HG02623 (cell line): Measurements from ENCODE around the gene MB.

Experiments used
- ATAC-seq: cut with Tn5 transposase; IDR thresholded peaks from one replicate; pipeline ENCODE4 v1.9.1; 2021; ENCODE audit warnings: moderate library complexity; ENCODE audit not compliant: unreplicated experiment

The MB gene

DNA sequence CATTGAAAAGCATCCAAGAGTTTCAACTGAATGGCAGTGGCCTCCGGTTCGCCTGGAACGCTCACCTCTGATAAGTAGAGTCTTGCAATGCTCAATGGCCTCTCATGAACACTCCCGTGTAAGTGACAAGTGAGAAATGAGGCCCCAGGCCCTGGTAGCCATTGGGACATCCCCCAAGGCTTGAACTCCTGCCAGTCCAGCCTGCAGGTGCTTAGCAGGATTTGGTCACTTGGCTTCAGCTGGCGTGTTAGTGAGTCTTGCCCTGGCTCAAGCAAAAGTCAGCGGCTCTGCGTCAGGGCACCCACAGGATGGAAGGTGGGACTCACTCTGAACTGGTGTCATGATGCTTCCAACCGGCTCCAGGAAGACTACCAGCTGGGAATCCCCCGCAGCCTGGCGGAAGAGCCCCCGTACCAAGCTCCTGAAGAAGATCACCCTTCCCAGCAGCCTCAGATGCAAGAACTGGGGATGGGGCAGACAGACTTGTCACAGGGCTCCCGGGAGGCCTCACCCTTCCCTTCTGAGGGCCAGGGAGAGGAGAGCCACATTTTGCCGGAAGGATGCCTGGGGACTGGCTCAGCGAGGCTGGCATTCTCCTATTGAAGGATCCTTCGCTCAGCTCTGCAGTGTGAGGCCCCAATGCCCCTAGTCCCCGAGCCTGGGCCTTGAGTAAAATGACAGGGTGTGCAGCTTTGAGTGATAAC, 19.3 kb downstream of the MB start:
- no peak for ATAC-seq

DNA sequence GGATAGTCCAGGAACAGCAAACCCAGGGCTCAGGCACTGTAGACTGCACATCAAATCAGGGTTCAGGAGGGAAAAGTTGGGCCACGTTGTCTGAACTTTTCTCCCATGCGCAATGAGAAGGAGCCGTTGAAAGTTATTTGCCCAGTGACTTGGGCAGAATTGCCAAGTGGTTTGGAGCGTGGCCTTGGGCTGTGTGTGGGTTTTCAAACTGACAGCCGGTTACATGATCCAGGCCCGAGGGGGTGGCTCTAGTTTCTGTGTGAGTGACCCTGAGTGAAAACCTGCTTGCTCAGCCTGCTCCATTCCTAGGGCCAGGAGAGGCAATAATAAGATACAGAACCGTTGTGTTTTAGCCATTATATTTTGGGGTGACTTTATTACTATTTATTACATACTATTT, 20.3 kb downstream of the MB start:
- ATAC-seq, result no peak

DNA sequence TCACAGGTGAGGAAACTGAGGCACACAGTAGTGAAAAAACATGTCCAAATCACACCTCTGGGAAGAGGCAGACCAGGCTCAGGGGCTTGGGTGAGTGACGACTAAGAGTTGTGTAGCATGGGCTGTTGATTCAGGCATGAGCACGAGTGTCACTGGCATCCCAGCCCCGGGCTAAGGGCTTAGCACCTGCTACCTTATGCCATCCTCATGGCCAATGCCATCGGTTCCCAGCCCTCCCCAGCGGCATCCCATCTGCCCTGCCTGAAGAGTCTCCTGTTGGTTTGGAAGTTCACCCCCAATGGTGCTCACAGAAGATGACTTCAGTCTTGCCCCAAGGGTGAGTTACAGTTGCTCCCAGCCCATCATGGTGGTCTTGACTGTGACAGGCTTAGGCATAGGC, 22.4 kb downstream of the MB start:
- ATAC-seq, result no peak

DNA sequence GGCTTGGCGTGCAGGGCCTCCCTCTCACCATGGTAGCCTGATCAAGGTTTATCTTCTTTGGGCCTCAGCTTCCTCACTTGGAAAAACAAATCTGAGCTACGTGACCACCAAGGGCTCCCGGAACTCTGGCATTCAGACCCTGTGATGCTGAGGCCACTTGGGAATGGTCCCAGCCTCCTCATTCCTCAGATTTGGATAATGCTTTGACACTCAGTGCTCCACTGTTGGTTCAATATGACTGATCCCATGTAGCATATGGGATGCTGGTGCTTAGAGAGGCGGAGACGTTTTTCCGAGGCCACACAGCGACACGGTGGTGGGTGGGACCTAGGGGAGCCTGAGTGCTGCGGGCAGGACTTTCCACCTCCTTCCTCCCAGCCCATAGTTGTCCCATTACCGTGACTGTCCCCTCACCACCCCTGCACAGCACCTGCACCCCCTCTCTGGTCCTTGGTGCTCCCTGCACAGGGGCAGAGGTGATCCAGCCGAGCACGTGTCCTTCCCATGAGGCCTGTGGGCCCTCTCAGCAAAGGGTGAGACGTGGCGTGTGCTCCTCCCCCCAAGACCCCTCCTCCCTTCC, 23.1 kb downstream of the MB start:
- ATAC-seq, result no peak

DNA sequence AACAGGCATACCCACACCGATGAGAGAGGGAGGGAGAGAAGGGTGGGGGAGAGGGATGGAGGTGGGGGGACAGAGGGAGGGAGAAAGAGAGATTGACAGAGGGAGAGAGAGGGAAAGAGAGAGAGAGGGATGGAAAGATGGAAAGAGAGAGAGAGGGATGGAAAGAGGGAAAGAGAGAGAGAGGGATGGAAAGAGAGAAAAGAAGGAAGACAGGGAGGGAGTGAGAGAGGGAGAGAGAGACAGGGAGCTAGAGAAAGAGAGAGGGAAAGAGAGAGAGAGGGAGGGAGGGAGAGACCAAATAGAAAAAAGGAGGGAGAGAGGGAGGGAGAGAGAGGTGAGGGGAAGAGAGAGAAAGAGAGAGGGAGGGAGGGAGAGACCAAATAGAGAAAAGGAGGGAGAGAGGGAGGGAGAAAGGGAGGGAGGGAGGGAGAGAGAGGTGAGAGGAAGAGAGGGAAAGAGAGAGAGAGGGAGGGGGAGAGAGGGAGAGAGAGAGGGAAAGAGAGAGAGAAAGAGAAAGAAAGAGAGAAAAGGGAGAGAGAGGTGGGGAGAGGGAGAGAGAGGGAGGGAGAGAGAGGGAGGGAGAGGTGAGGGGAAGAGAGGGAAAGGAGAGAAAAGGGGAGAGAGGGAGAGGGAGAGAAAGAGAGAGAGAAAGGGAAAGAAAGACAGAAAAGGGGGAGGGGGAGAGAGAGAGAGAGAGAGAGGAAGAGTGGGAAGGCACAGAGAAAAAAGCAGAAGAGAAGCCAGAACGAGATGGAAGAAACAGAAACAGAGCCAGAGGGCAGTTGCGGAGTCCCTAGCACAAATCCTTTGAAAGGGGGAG, 23.8 kb downstream of the MB start:
- no peak for ATAC-seq

DNA sequence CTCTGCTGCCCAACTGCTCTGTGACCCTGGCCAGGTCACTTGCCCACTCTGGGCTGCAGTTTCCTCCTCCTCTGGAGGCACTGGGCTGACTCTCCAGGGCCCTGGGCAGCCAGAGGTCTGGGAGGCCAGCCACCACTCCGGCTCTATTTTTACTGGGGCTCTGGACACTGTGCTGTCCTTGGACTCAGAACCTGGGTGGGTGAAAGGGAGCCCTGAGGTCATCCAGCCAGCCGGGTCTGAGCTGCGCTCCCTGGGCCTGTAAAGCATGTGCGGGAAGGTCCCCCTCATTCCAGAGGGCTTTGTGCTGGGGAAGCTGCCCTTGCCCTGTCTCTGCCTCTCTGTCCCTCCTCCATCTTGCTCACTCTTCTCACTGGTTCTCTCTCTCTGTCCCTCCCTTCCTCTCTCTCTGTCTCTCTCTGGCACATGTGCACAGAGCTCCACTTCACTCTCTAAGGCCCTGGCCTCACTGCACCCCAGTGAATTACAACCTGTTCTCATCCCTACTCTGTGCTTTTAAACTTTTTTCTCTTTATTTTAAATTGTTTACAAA, 24.6 kb downstream of the MB start:
- ATAC-seq, result no peak

DNA sequence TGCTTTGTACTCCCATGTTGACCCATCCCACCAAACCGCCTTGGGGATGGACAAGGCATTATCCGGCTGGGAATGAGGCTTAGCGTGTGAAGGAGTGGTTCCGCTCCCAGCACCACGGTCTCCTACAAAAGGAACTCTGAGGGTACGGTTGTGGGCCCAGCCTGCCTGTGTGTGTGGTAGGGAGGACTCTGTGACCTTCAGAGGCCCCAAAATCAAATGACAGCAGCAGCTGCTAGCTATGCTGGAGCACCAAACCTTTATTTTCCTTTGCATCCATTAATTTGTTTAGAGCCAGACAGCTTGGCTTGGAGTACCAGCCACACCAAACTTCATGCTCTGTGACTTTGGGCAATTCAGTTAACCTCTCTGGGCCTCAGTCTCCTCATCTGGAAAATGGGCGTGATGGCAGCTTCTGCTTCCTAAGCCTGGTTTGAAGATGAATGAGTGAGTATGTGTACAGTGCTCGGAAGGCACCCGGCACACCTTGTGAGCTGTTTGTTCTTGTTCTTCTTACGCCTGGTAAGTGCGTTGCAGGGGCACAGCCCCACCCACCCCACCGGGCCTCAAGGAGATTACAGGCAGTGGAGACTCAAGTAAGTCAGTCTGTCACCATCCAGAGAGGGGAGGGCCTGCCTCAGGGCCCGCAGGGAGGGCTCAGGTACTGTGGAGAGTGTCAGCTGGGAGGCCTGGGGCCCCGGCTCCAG, 25.3 kb downstream of the MB start:
- no peak for ATAC-seq

DNA sequence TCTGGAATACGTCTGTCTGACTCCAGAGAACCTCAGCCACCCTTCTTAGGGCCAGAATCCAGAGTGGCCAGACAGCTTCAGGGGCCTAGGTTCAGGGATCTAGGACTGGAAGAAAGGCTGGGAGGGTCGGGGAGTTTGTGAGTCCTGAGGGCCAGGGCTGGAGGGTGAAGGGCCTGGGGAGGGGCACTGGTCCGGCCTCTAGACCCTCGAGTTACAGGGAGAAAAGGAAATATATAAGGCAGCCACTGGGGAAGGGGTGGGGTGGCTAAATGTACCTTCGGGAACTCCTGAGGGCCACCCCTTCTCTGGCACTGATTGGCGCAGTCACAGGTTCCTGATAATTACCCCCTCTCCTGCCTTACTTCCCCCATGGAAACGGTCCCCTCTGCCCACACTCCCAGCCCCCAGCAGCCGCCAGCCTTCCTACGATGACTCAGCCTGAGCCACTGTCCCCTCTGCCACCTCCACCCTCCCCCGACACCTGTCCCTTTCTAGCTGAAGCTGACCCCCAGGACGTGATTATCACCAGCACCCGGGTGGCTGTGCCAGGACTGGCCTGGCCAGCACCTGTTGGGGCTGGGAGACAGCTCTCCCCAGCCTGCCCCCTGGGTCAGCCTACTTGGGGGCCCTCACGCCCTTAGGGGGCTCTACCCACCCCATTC, 26.4 kb downstream of the MB start:
- no peak for ATAC-seq

DNA sequence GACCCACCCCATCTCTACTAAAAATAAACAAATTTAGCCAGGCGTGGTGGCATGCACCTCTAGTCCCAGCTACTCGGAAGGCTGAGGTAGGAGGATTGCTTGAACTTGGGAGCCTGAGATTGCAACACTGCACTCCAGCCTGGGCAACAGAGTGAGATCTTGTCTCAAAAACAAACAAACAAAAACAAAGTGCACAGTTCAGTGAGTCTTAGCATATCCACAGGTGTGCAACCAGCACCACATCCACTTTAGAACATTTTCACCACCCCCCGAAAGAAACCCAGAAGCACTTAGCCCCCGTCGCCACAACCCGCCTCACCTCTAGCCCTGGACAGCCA, 27.4 kb downstream of the MB start:
- ATAC-seq, result no peak

DNA sequence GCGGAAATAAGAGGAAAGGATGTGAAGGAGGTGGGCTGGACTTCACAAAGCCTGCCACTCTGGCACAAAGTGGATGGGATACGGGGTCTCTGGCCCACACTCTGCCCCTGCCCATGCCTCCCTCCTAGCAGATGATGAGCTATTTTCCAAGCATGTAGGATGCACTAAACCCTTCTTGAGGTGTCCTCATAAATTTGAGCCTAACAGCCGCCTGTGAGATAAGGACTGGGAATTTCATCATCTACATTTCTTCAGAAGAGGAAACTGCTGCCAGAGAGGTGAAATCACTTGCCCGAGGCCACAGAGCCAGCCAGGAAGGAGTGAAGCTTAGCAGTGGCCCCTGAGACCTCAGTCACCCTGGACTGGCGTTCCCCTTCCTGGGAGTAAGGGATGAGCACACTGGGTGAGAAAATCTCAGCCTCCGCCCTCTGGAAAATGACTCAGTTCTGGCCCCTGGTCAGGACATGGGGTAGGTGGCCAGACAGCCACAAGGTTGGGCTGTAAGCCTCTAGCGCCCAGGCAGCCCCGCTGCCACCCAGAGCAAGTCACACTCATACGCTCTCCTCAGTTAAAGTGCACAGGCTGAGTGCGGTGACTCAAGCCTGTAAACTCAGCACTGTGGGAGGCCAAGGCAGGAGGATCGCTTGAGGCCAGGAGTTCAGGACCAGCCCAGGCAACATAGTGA, 27.9 kb downstream of the MB start:
- no peak for ATAC-seq

DNA sequence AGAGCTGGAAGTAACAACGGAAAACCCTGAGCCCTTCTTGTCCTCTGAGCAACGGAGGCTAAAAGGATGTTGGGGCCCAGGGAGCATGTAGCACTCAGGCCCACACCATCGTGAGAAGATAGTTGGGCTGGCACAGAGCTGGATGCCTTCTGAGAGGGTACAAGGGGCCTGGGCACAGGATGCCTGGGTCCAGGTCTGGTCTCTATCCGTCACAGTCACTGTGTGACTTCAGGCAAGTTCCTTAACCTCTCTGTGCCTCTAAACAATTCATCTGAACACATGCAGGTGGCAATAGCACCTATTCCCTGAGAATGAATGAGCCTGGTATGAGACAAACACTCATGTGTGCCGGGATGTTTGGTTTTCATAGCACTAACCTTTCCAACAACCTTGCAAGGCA, 29.2 kb downstream of the MB start:
- no peak for ATAC-seq

DNA sequence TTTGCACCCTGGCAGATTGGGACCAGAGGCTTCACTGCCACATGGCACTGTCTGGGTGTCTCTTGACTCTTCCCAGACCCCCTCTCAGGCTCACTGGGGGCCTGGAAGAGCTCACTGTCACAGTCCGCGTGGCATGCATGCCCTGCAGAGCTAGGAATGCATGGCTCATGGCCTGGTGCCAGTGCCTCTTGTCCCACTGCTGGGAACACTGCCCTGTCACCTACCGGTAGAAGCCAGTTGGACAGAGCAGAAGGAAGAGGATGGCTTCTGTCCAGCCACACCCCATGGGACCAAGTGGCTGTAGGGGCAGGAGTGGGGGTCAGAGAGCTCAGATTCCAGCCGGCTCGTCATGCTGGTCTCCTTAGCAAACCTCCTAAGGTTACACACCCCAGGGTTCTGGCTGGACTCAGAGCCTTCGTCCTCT, 29.7 kb downstream of the MB start:
- no peak for ATAC-seq

DNA sequence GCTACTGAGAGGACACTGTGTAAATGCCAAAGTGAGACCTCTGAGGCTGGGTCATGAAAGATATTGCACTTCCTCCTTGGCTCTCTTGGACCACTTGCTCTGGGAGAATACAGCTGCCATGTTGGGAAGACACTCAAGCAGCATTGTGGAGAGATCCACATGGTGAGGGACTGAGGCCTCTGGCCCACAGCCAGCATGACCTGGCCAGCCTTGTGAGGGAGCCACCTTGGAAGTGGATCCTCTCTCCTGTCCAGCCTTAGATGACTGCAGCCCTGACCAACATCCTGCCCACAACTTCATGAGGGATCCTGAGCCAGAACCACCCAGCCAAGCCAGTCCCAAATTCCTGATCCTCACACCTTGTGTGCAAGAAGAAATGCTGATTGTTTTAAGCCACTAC, 30.4 kb downstream of the MB start:
- ATAC-seq, result no peak

DNA sequence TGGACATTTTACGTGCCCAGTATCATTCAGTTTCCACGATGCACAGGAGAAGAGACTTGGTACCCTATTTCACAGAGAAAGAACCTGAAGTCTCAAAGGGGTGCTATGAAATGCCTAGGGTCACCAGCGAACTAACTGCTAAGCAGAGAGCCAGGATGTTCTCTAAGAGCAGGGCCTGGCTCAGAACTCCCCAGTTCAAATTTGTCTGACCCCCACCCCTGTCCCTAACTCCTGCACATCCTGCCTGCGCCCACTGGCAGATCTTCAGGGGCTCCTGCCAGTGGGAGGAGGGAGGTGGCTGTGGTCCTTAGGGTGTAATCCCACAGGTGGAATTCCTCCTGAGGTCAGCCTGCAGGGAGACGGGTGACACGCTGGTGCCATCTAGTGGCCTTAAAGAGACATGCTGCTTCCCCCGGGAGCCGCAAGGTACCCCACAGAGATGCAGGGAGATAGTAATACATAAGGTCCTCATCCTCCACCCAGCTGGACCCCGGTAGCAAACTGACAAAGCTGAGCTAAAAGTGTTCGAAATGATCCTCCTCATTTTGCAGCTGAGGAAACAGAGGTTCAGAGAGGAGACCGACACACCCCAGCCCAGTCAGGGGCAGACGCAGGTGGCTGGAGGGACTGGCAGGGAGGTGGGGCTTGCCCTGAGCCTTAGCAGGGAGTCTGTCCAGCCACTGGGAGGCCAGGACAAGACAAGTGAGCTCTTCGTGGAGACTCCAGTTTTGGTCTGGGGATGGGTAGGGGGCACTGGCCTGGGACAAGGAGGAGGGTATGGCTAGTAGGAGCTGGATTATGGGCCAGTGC, 34.1 kb downstream of the MB start:
- no peak for ATAC-seq

DNA sequence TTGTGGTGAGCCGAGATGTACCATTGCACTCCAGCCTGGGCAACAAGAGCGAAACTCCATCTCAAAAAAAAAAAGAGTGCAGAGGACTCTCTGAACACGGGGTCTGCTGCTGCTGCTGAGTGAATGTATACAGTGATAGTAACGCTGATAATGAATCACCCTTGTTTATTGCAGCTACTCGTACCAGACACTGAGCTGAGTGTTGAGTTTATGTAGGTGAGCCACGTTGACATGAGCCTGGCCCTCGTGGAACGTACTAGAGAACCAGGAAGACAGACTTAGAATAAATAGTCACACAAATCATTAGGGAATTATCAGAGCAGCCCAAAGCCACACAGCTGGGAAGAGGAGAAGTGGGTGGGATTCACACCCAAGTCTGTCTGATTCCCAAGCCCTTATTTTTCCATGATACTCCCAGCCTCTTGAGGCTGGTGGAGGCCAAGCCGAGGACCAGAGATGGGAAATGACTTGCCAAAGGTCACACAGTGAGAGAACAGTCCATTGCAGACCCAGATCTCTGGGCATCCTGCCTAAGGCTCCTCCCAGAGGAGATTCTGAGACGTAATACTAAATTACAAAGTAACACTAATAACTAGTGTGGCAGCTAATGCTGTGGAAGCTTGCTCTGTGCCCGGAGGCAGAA, 34.8 kb downstream of the MB start:
- ATAC-seq, result no peak

DNA sequence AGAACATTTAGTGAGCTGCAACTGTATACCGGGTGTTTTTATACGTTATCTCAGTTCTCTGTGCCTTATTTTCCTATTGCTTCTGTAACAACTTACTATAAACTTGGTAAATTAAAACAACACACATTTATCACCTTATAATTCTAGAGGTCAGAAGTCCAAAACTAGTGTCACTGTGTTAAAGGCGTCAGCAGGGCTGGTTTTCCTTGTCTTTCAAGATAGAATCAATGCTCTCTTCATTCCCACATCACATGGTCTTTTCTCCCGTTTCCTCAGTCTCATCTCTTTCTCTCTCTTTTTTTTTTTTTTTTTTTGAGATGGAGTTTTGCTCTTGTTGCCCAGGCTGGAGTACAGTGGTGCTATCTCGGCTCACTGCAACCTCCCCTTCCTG, 36.1 kb downstream of the MB start:
- no peak for ATAC-seq

DNA sequence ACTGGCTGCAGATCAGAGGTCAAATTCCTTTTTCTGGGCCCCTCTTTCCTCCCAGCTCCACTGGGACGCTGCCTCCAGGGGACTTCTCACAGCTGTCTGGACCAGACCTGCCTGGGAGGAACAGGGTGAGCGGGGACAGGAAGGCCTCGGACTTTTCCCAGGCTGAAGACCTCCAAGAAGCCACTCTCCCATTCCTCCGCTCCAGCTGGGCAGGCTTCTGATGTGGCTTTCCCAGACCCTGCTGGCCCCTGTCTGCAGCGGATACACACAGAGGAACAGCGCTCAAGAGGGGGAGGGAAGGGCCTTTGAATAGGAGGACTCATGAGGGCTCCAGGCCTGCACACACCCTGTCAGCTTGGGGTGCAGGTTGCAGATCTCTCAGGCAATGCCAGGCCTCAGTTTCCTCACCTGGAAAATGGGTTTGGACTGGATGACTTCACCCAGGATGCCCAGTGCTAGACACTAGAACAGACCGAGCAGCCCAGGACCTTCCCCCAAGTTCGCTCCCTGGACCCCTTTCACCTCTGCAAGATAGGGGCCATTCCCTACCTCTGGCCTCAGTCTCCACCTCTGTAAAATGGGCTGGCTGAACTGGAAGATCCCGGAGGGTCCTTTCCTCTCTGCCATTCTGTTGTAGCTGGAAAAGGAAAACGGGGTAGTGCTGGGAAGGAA, 36.6 kb downstream of the MB start:
- no peak for ATAC-seq

DNA sequence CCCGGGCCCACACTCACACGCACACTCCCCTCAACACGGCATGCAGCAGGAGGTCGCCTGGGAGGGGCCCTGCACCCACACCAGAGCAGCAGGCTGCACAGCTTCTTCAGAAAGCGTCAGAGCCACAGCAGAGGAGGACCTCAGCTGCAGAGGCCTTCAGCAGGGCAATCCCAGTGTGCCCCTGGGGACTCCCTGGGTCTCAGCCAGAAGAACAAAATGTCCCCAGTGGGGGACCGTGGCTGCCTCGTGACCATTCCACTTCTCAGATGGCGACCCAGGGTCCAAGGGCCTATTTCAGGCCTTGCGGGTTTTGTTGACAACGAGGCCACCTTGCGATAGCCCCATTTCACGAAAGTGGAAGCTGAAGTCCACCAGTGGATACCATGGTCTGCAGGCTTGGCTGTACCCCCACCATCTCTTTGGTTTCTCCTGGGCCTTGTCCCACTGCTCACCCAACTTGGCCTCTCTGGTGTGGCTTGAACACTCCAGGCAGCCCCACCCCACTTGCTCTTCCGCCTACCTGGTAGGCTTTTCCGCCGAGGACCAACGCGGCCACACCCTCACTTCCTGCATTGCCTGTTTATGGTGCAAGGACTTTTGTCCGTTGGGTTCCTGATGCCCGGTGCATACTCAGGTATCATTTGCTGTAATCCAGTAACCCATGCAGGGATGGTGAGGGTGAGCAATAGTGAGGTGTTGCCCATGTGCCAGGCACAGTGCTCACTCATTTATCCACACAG, 38.1 kb downstream of the MB start:
- ATAC-seq, result no peak
